MM.1S (cell line): ENCODE data around the gene FAM184A.

Experiments
- DNase-seq: peaks from one replicate; pipeline ENCODE4 v3.0.0-alpha.2; 2015
- H2AFZ ChIP-seq: fragments of 300-600 bp; sonication (generic); 2 replicates; pipeline ENCODE4 v1.6.0; 2016; ENCODE audit warnings: antibody characterized with exemption, low read length
- H3F3A ChIP-seq: fragments of 300-600 bp; sonication (generic); 2 replicates; pipeline ENCODE4 v1.6.1; 2016; ENCODE audit warnings: mild to moderate bottlenecking, antibody characterized with exemption, low read length, moderate library complexity, mixed read lengths; ENCODE audit not compliant: insufficient read depth
- H3K27ac ChIP-seq: fragments of 300-600 bp; sonication (generic); 2 replicates; pipeline ENCODE4 v1.5.1; 2016; ENCODE audit warnings: mild to moderate bottlenecking, low read length
- H3K27me3 ChIP-seq: fragments of 300-600 bp; sonication (generic); replicated peaks from 2 replicates; pipeline ENCODE4 v1.6.0; 2016; ENCODE audit warnings: low read length; ENCODE audit not compliant: insufficient read depth
- H3K36me3 ChIP-seq: fragments of 300-600 bp; sonication (generic); replicated peaks from 2 replicates; pipeline ENCODE4 v1.6.1; 2016; ENCODE audit warnings: mild to moderate bottlenecking, low read length, mixed read lengths; ENCODE audit not compliant: insufficient read depth
- H3K4me1 ChIP-seq: fragments of 300-600 bp; sonication (generic); 2 replicates; pipeline ENCODE4 v1.6.1; 2016; ENCODE audit warnings: low read length, mixed read lengths
- H3K4me2 ChIP-seq: fragments of 300-600 bp; sonication (generic); 2 replicates; pipeline ENCODE4 v1.6.0; 2016; ENCODE audit warnings: low read depth, low read length
- H3K4me3 ChIP-seq: fragments of 300-600 bp; sonication (generic); 2 replicates; pipeline ENCODE4 v1.5.1; 2016; ENCODE audit warnings: low read length, mixed read lengths
- H3K79me2 ChIP-seq: fragments of 300-600 bp; sonication (generic); 2 replicates; pipeline ENCODE4 v1.6.1; 2016; ENCODE audit warnings: mixed run types, low read length, mixed read lengths
- H3K9ac ChIP-seq: fragments of 300-600 bp; sonication (generic); 2 replicates; pipeline ENCODE4 v1.6.1; 2016; ENCODE audit warnings: low read length, mixed read lengths
- H3K9me2 ChIP-seq: fragments of 300-600 bp; sonication (generic); replicated peaks from 2 replicates; pipeline ENCODE4 v1.6.1; 2016; ENCODE audit warnings: mild to moderate bottlenecking, low read length, mixed read lengths; ENCODE audit not compliant: insufficient read depth
- H3K9me3 ChIP-seq: fragments of 300-600 bp; sonication (generic); replicated peaks from 2 replicates; pipeline ENCODE4 v1.6.1; 2016; ENCODE audit warnings: mild to moderate bottlenecking, low read length, mixed read lengths; ENCODE audit not compliant: insufficient read depth
- H4K20me1 ChIP-seq: fragments of 300-600 bp; sonication (generic); 2 replicates; pipeline ENCODE4 v1.6.1; 2016; ENCODE audit warnings: mild to moderate bottlenecking, low read length, moderate library complexity, mixed read lengths; ENCODE audit not compliant: insufficient read depth
- EZH2 ChIP-seq: fragments of 300-600 bp; sonication (generic); optimal IDR thresholded peaks from 2 replicates; pipeline ENCODE3; 2017; ENCODE audit warnings: low read depth, mild to moderate bottlenecking, antibody characterized with exemption, low read length, mixed read lengths
- EZH2phosphoT487 ChIP-seq: fragments of 300-600 bp; sonication (generic); IDR thresholded peaks from 2 replicates; pipeline ENCODE4 v1.6.1; 2018; ENCODE audit warnings: antibody characterized with exemption, low read length
- TF ChIP-seq, protein P1 (sequence below): fragments of 300-600 bp; sonication (generic); IDR thresholded peaks from 2 replicates; pipeline ENCODE4 v1.5.1; 2016; ENCODE audit warnings: antibody characterized with exemption, low read length, mixed read lengths

FAM184A gene

DNA sequence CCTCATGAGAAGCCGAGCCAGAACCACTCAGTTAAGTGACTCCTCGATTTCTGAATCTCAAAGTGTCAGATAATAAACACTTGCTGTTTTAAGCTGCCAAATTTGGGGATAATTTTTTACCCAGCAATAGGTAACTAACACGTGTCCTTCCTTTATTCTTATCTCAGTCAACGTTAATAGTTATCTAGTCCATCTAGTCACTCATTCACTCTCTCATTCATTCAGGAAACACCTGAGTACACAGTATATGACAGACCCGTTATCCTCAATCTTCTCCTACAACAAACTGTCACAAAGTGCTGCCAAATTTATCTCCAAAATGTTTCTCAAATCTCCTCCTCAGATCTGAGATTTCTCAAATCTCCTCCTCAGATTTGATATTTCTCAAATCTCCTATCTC lies 13.1 kb downstream of the FAM184A start:
- H3K9ac ChIP-seq, result no peak overlapping the region
- H3K27ac ChIP-seq, result no peak overlapping the region
- TF ChIP-seq, protein P1, sequence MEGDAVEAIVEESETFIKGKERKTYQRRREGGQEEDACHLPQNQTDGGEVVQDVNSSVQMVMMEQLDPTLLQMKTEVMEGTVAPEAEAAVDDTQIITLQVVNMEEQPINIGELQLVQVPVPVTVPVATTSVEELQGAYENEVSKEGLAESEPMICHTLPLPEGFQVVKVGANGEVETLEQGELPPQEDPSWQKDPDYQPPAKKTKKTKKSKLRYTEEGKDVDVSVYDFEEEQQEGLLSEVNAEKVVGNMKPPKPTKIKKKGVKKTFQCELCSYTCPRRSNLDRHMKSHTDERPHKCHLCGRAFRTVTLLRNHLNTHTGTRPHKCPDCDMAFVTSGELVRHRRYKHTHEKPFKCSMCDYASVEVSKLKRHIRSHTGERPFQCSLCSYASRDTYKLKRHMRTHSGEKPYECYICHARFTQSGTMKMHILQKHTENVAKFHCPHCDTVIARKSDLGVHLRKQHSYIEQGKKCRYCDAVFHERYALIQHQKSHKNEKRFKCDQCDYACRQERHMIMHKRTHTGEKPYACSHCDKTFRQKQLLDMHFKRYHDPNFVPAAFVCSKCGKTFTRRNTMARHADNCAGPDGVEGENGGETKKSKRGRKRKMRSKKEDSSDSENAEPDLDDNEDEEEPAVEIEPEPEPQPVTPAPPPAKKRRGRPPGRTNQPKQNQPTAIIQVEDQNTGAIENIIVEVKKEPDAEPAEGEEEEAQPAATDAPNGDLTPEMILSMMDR, result no peak
- TF ChIP-seq EZH2 (no peak), EZH2phosphoT487 (no peak)
- H3K9me2 ChIP-seq, result no peaks in the 10 kb centered on the region
- H3K4me1 ChIP-seq, result no peaks in the 10 kb centered on the region
- H3K9me3 ChIP-seq, result no peaks in the 10 kb centered on the region
- no peaks in the 10 kb centered on the region for H3K27me3 ChIP-seq
- H3K4me2 ChIP-seq, result no peak overlapping the region
- H4K20me1 ChIP-seq, result no peaks in the 10 kb centered on the region
- no peaks in the 10 kb centered on the region for H3F3A ChIP-seq
- no peaks in the 10 kb centered on the region for H3K79me2 ChIP-seq
- no peak for DNase-seq
- H3K36me3 ChIP-seq, result no peaks in the 10 kb centered on the region
- no peak overlapping the region for H3K4me3 ChIP-seq
- H2AFZ ChIP-seq, result no peak overlapping the region

- TF ChIP-seq EZH2 (no peak), EZH2phosphoT487 (no peak)
- TF ChIP-seq, protein P1, result no peak
Measured at GRCh38 chr6:119063491-119063890, 15.0 kb downstream of the FAM184A start.

GRCh38 chr6:119061215-119061614 lies 17.2 kb downstream of the FAM184A start:
- no peak overlapping the region for H3K4me3 ChIP-seq
- no peaks in the 10 kb centered on the region for H3K36me3 ChIP-seq
- H3K9me2 ChIP-seq, result no peaks in the 10 kb centered on the region
- H4K20me1 ChIP-seq, result no peaks in the 10 kb centered on the region
- H3K4me1 ChIP-seq, result no peaks in the 10 kb centered on the region
- no peak overlapping the region for H3K27ac ChIP-seq
- no peak for DNase-seq
- H3F3A ChIP-seq, result no peaks in the 10 kb centered on the region
- TF ChIP-seq, protein P1, result no peak
- no peak for TF ChIP-seq EZH2
- TF ChIP-seq EZH2phosphoT487, result no peak
- H3K4me2 ChIP-seq, result no peak overlapping the region
- no peaks in the 10 kb centered on the region for H3K9me3 ChIP-seq
- no peaks in the 10 kb centered on the region for H3K27me3 ChIP-seq
- no peak overlapping the region for H2AFZ ChIP-seq
- H3K9ac ChIP-seq, result no peak overlapping the region
- no peaks in the 10 kb centered on the region for H3K79me2 ChIP-seq

More at GRCh38 chr6:119063491-119063890, 15.0 kb downstream of the FAM184A start:
- H3K9me2 ChIP-seq, result no peaks in the 10 kb centered on the region
- H3K36me3 ChIP-seq, result no peaks in the 10 kb centered on the region
- no peaks in the 10 kb centered on the region for H3F3A ChIP-seq
- no peak overlapping the region for H3K27ac ChIP-seq
- no peaks in the 10 kb centered on the region for H3K9me3 ChIP-seq
- no peaks in the 10 kb centered on the region for H4K20me1 ChIP-seq
- DNase-seq, result no peak
- no peak overlapping the region for H3K4me2 ChIP-seq
- H2AFZ ChIP-seq, result no peak overlapping the region
- H3K4me3 ChIP-seq, result no peak overlapping the region
- no peaks in the 10 kb centered on the region for H3K4me1 ChIP-seq
- no peaks in the 10 kb centered on the region for H3K27me3 ChIP-seq
- H3K79me2 ChIP-seq, result no peaks in the 10 kb centered on the region
- H3K9ac ChIP-seq, result no peak overlapping the region
